Gastroesophageal sphincter (tissue), 4 donors: ENCODE data around the gene PIGB. TPM values are rescaled to one million over a fixed set of nuclear protein-coding genes. Genes with fewer than 3 reads are reported as not detected.
A peak's percentile ranks its signal among the peaks of the same experiment; 100 is the strongest.
"Not testable (repeated sequence)": the region's sequence is repeated elsewhere in the genome, so short reads cannot be mapped to it uniquely, and the experiment has no call there.

Source experiments
- ATAC-seq: fragments of 150-250 bp; one replicate; pipeline ENCODE4 v1.9.1; 2016; ENCODE audit warnings: mild to moderate bottlenecking, moderate library complexity
- H3K27ac ChIP-seq, 4 donors: fragments of 200-600 bp; sonication (generic) in 3 of 4; 1 replicate in 3 of 4; 2 replicates in 1 of 4; pipeline ENCODE4 v1.5.1; 2016 to 2019
- H3K27me3 ChIP-seq: fragments of 200-600 bp; sonication (generic); one replicate; pipeline ENCODE4 v1.5.1; 2019
- H3K36me3 ChIP-seq, 2 donors: fragments of 200-600 bp; sonication (generic); one replicate each; pipeline ENCODE4 v1.5.1; 2019; ENCODE audit warnings: control low read depth in 1 of 2
- H3K4me1 ChIP-seq, 3 donors: fragments of 200-600 bp; sonication (generic); 1 replicate in 2 of 3; 2 replicates in 1 of 3; pipeline ENCODE4 v1.5.1; 2016 to 2019; ENCODE audit warnings: control low read depth in 2 of 3
- H3K4me3 ChIP-seq, 2 donors: fragments of 200-600 bp; sonication (generic); one replicate each; pipeline ENCODE4 v1.5.1; 2019; ENCODE audit warnings: mild to moderate bottlenecking in 1 of 2, moderate library complexity in 1 of 2
- H3K9me3 ChIP-seq, 3 donors: fragments of 200-600 bp; sonication (generic); one replicate each; pipeline ENCODE4 v1.5.1; 2017 to 2019; ENCODE audit warnings: control low read depth in 2 of 3
- EP300 ChIP-seq: sonication (generic); formaldehyde crosslinking; IDR thresholded peaks from one replicate; pipeline ENCODE4 v1.6.1; 2017; ENCODE audit warnings: antibody characterized with exemption, mild to moderate bottlenecking
- POLR2A ChIP-seq, 2 donors: fragments of 450-650 bp; IDR thresholded peaks; one replicate each; pipeline ENCODE4 v1.6.1; 2017; ENCODE audit warnings: antibody characterized with exemption in 2 of 2, mild to moderate bottlenecking in 2 of 2, moderate library complexity in 1 of 2
- POLR2AphosphoS5 ChIP-seq: sonication (generic); formaldehyde crosslinking; IDR thresholded peaks from one replicate; pipeline ENCODE4 v1.6.1; 2017; ENCODE audit warnings: antibody characterized with exemption
- WGBS, 2 donors: methylation state at CpG; one replicate each; pipeline ENCODE4 v1.1.5; 2018; ENCODE audit warnings: low coverage in 1 of 2; 5-methylcytosine and 5-hydroxymethylcytosine counted together
- total RNA-seq, 4 donors: library from RNA; depleted of rRNA; stranded (reverse); fragments of >200 nt; gene quantifications; one replicate each; pipeline ENCODE4 v1.1.0, GENCODE V29; 2016
- TF ChIP-seq, protein P1 (sequence below), 4 experiments: fragments of 200-600 bp in 2 of 4; fragments of 450-650 bp in 2 of 4; sonication (generic) in 1 of 4; IDR thresholded peaks; one replicate each; pipeline ENCODE4 v1.5.1; 2017 to 2019; ENCODE audit warnings: antibody characterized with exemption in 4 of 4, mild to moderate bottlenecking in 2 of 4, moderate library complexity in 2 of 4

Gene PIGB
- total RNA-seq, 4 donors from 2014 or later, result 7.0 to 14.0 (median 9.0) TPM

DNA sequence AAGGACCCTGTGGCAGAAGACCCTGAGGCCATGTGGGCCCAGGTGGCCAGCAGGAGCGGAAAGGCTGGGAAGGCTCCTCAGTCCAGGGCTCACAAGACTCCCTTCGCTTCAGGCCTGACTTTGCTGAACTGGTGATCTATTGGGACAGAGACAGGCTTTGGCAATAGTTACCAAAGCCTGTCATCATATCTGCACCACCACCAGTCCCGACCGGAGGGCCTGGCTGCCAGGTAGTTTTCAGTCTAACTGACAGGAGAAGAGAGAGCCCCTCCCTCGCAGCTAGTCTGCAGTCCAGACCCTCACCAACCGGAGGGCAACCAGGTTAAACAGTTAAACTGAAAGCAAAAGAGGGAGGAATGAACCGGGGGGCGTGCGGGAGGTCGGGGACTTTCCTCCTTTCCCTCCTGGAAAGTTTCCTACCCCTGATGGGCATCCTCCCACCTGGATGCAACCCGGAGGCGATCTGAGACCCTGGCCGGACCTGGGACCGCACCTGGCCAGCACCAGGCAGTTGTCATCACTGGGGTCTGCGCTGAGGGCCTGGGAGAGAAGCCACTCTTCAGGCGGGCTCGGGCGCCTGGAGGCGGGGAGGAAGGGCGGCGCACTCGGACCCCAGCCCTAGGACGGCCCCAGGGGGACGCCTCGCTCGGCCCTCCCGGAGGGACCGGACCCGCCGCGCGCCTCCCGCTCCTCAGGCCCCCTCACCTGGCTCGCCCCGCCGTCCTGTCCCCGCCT, 29.8 kb upstream of the PIGB start:
- peak; percentile 55 for ATAC-seq
- peaks cover 0 to 35% (median 0%) of the 10 kb centered on the region in 3 donors for H3K4me1 ChIP-seq
- WGBS, 2 donors, result 0% methylated on average over 2 of the region's 37 CpGs; no CpG with 5 or more reads in 1 of the 2 donors
- TF ChIP-seq POLR2AphosphoS5 (peak; percentile 16), POLR2A (IDR thresholded peaks at IDR 0.05) (no peak), EP300 (no peak)
- peak overlapping the region; percentile 93 to 97 (median 94) for H3K27ac ChIP-seq
- no peaks in the 10 kb centered on the region for H3K36me3 ChIP-seq
- peak overlapping the region; percentile 68 to 98 for H3K4me3 ChIP-seq
- H3K27me3 ChIP-seq, result no peaks in the 10 kb centered on the region
- H3K9me3 ChIP-seq, result no peaks in the 10 kb centered on the region

DNA sequence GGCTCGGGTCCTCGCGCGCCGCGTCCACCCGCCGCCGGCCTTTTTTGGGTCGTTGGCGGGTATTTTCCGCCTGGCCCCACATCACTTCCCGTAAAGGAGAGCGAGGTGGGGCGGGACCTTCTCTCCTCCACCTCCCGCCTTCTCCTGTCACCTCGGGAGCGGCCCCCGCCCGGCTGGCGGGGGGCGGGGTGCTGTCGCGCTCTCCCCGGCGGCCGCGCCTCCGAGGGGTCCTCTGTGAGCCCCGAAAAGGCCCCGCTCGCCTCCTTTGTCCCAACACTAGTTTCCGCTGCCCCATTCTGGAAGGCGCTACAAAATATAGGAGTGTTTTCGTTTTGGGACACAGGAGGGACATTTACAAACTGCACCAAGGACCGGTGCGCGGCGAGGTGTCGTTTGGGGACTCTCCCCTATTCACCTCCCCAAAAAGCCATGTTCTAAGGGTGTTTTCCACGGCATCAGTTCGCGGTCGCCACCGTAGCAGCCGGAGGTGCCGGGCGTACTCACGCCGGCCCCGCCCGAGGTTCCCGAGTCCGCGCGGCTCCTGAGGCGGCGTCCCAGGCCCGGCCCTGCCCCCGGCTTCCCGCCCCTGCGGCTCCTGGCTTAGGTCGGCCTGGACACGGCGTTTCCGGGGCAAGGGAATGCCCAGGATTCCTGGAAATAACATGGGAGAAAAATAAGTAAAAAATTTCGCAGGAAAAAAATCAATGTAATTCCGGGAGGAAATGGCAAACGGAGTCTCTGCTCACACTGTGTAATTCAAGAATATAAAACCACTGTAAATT, 29.1 kb upstream of the PIGB start, which contains the start of gene RAB27A:
Gene RAB27A (minus strand): TSS at position 68 of the 782 bp plus-strand sequence. CDS start 54,879 bp downstream, outside the sequence.
- peak; percentile 91 for ATAC-seq
- Histone ChIP-seq H3K9me3 (no peaks in the 10 kb centered on the region), H3K4me1 (peaks cover 0 to 28% (median 0%) of the 10 kb centered on the region in 3 donors), H3K4me3 (peak within 1 kb of the TSS; percentile 68 to 98), H3K36me3 (no peaks in the 10 kb centered on the region), H3K27ac (peak within 1 kb of the TSS; percentile 93 to 97 (median 94)), H3K27me3 (no peaks in the 10 kb centered on the region)
- 0% methylated on average over 1 to 7 of the region's 69 CpGs for WGBS, 2 donors
- TF ChIP-seq POLR2A (IDR thresholded peaks at IDR 0.05) (peak; percentile 32 to 39), POLR2AphosphoS5 (peak; percentile 57), EP300 (no peak)
- TF ChIP-seq, protein P1, sequence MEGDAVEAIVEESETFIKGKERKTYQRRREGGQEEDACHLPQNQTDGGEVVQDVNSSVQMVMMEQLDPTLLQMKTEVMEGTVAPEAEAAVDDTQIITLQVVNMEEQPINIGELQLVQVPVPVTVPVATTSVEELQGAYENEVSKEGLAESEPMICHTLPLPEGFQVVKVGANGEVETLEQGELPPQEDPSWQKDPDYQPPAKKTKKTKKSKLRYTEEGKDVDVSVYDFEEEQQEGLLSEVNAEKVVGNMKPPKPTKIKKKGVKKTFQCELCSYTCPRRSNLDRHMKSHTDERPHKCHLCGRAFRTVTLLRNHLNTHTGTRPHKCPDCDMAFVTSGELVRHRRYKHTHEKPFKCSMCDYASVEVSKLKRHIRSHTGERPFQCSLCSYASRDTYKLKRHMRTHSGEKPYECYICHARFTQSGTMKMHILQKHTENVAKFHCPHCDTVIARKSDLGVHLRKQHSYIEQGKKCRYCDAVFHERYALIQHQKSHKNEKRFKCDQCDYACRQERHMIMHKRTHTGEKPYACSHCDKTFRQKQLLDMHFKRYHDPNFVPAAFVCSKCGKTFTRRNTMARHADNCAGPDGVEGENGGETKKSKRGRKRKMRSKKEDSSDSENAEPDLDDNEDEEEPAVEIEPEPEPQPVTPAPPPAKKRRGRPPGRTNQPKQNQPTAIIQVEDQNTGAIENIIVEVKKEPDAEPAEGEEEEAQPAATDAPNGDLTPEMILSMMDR (IDR thresholded peaks at IDR 0.05), result no peak

DNA sequence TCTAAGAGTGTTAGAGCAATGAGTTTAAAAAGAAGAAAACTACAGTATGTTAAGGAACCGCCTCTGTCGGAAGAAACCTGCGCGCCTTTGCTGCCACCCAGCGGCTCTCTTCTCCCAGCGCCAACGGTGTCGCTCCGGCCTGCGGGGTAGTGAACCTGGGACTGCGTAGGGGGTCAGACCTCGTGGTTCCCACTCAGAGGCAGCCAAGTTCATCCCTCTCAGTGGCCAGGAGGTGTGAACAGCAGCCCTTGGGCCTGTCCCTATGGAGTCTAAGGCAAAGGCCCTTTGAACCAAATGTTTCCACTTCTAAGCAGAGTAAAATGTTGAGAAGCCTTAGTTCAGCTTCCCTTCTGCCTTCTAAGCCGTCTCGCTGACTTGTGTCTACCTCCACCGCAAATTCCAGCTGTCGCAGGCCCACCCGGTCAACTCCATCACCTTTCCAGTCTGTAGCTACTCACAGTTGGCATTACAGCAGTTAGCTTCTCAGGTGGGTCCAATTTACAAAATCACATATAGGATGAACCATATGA, 28.4 kb upstream of the PIGB start:
- TF ChIP-seq EP300, result no peak
- TF ChIP-seq, protein P1 (IDR thresholded peaks at IDR 0.05), result peak; percentile 59 to 95 (median 83)
- no peak for TF ChIP-seq POLR2A (IDR thresholded peaks at IDR 0.05)
- TF ChIP-seq POLR2AphosphoS5, result peak; percentile 0

DNA sequence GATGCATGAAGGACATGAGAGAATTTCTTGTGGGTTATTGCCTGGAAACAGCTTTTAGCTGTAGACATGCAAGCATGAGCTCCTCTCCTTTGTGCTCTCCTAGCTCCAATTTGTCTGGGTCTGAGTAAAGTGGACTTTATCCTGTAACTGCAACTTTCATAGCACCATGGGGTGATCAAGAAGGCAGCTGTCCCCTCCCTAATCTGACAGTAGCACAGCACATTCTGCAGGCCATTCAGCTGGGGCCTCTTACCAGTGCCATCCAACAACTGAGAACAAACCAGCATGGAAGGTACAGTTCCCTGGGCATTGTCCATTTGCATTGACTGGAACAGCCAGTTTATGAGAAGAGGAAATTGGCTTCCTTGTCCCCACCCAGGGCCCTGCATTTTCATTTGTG, 21.7 kb upstream of the PIGB start:
- no peaks in the 10 kb centered on the region for H3K9me3 ChIP-seq
- no peaks in the 10 kb centered on the region for H3K36me3 ChIP-seq
- H3K27me3 ChIP-seq, result no peaks in the 10 kb centered on the region
- H3K4me3 ChIP-seq, result no peak overlapping the region
- TF ChIP-seq POLR2A (IDR thresholded peaks at IDR 0.05), result no peak
- no peak for TF ChIP-seq POLR2AphosphoS5
- TF ChIP-seq EP300, result no peak
- TF ChIP-seq, protein P1 (IDR thresholded peaks at IDR 0.05), result no peak
- ATAC-seq, result no peak
- no peak overlapping the region for H3K27ac ChIP-seq
- no peaks in the 10 kb centered on the region for H3K4me1 ChIP-seq

More for the DNA sequence above, 28.4 kb upstream of the PIGB start:
- H3K27ac ChIP-seq, result peak overlapping the region; percentile 93 to 97 (median 94)
- 21 to 59% methylated on average over 3 to 8 of the region's 17 CpGs for WGBS, 2 donors
- H3K4me1 ChIP-seq, result peaks cover 0 to 26% (median 0%) of the 10 kb centered on the region in 3 donors
- no peaks in the 10 kb centered on the region for H3K9me3 ChIP-seq
- no peaks in the 10 kb centered on the region for H3K36me3 ChIP-seq
- peak; percentile 86 for ATAC-seq
- H3K4me3 ChIP-seq, result peak overlapping the region; percentile 68 to 98
- no peaks in the 10 kb centered on the region for H3K27me3 ChIP-seq

DNA sequence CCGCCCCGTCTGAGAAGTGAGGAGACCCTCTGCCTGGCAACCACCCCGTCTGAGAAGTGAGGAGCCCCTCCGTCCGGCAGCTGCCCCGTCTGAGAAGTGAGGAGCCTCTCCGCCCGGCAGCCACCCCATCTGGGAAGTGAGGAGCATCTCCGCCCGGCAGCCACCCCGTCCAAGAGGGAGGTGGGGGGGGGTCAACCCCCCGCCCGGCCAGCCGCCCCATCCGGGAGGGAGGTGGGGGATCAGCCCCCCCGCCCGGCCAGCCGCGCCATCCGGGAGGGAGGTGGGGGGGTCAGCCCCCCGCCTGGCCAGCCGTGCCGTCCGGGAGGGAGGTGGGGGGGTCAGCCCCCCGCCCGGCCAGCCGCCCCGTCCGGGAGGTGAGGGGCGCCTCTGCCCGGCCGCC, 16.2 kb upstream of the PIGB start:
- not testable (repeated sequence) for H3K9me3 ChIP-seq, H3K27me3 ChIP-seq, H3K4me3 ChIP-seq, ATAC-seq, H3K27ac ChIP-seq, H3K4me1 ChIP-seq
- no CpG with 5 or more reads among the region's 32 CpGs for WGBS, 2 donors
- peaks cover 0 to 14% of the 10 kb centered on the region in 2 donors for H3K36me3 ChIP-seq
